Progenitor cell of endocrine pancreas (in vitro differentiated cells): Measurements from ENCODE around the gene PPP3CA. TPM values are rescaled to one million over a fixed set of nuclear protein-coding genes. Genes with fewer than 3 reads are reported as not detected.
"Not testable (repeated sequence)": the region's sequence is repeated elsewhere in the genome, so short reads cannot be mapped to it uniquely, and the experiment has no call there.

Experiments used
- DNase-seq: peaks from one replicate; pipeline ENCODE4 v3.0.0; 2021; ENCODE audit warnings: low spot score; ENCODE audit not compliant: unreplicated experiment
- H3K27ac Mint-ChIP-seq: 2 replicates; pipeline ENCODE4 v1.8.0; 2021; ENCODE audit warnings: mild to moderate bottlenecking, moderate library complexity, mixed read lengths
- H3K27me3 Mint-ChIP-seq: 2 replicates; pipeline ENCODE4 v1.8.0; 2021; ENCODE audit warnings: mixed read lengths
- H3K36me3 Mint-ChIP-seq: 2 replicates; pipeline ENCODE4 v1.8.0; 2022; ENCODE audit warnings: mixed read lengths; ENCODE audit not compliant: insufficient read depth
- H3K4me1 Mint-ChIP-seq: 2 replicates; pipeline ENCODE4 v1.8.0; 2021; ENCODE audit warnings: low read depth, mixed read lengths
- H3K4me3 Mint-ChIP-seq: 2 replicates; pipeline ENCODE4 v1.8.0; 2021; ENCODE audit warnings: low read depth, mild to moderate bottlenecking, moderate library complexity, mixed read lengths
- H3K9me3 Mint-ChIP-seq: 2 replicates; pipeline ENCODE4 v1.8.0; 2021; ENCODE audit warnings: low read depth, mixed read lengths
- total RNA-seq: library from RNA; stranded (reverse); gene quantifications from 2 replicates; pipeline ENCODE4 v1.2.1, GENCODE V29; 2021
- TF ChIP-seq, protein P1 (sequence below): fragments of 200-600 bp; sonication (generic); IDR thresholded peaks from one replicate; pipeline ENCODE4 v1.5.0; 2021; ENCODE audit warnings: antibody characterized with exemption, mild to moderate bottlenecking; ENCODE audit not compliant: unreplicated experiment

Gene PPP3CA
- total RNA-seq, 1 donor from 2014 or later = 22.5 TPM

DNA sequence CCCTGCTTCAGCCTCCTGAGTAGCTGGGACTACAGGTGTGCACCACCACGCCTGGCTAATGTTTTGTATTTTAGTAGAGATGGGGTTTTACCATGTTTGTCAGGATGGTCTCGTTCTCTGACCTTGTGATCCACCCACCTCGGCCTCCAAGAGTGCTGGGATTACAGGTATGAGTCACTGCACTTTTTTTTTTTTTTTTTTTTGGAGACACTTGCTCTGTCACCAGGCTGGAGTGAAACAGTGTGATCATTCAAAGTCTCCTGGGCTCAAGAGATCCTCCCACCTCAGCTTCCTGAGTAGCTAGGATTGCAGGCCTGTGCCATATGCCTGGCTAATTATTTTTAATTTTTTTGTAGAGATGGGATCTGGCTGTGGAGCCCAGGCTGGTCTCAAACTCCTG, 338.8 kb downstream of the PPP3CA start:
- TF ChIP-seq, protein P1, sequence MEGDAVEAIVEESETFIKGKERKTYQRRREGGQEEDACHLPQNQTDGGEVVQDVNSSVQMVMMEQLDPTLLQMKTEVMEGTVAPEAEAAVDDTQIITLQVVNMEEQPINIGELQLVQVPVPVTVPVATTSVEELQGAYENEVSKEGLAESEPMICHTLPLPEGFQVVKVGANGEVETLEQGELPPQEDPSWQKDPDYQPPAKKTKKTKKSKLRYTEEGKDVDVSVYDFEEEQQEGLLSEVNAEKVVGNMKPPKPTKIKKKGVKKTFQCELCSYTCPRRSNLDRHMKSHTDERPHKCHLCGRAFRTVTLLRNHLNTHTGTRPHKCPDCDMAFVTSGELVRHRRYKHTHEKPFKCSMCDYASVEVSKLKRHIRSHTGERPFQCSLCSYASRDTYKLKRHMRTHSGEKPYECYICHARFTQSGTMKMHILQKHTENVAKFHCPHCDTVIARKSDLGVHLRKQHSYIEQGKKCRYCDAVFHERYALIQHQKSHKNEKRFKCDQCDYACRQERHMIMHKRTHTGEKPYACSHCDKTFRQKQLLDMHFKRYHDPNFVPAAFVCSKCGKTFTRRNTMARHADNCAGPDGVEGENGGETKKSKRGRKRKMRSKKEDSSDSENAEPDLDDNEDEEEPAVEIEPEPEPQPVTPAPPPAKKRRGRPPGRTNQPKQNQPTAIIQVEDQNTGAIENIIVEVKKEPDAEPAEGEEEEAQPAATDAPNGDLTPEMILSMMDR = no peak
- no peaks in the 10 kb centered on the region for H3K27me3 Mint-ChIP-seq
- no peaks in the 10 kb centered on the region for H3K4me1 Mint-ChIP-seq
- no peaks in the 10 kb centered on the region for H3K9me3 Mint-ChIP-seq
- H3K27ac Mint-ChIP-seq = no peak overlapping the region
- no peak overlapping the region for H3K4me3 Mint-ChIP-seq
- H3K36me3 Mint-ChIP-seq = no peaks in the 10 kb centered on the region
- DNase-seq = no peak

DNA sequence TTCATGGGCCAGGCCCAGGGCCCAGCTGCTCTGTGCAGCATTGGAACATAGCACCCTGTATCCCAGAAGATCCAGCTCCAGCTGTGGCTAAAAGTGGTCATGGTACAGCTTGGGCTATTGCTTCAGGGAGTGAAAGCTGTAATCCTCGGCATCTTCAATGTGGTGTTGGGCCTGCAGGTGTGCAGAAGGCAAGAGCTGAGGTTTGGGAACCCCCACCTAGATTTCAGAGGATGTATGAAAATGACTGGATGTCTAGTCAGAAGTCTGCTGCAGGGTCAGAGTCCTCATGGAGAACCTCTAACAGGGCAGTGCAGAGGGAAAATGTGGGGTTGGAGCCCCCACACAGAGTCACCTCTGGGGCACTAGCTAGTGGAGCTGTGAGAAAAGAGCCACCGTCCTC, 341.7 kb downstream of the PPP3CA start:
- TF ChIP-seq, protein P1 = no peak
- Mint-ChIP-seq H3K27ac (no peak overlapping the region), H3K4me1 (no peaks in the 10 kb centered on the region), H3K4me3 (no peak overlapping the region), H3K9me3 (no peaks in the 10 kb centered on the region), H3K36me3 (no peaks in the 10 kb centered on the region), H3K27me3 (no peaks in the 10 kb centered on the region)
- DNase-seq = no peak

- Mint-ChIP-seq H3K4me3 (no peak overlapping the region), H3K4me1 (no peaks in the 10 kb centered on the region), H3K9me3 (peaks cover 6% of the 10 kb centered on the region), H3K27ac (no peak overlapping the region), H3K36me3 (no peaks in the 10 kb centered on the region), H3K27me3 (no peaks in the 10 kb centered on the region)
- DNase-seq = no peak
- TF ChIP-seq, protein P1 = no peak
These were observed 346.8 kb downstream of the PPP3CA start for GRCh38 chr4:101000496-101000895.

- Mint-ChIP-seq H3K36me3 (no peaks in the 10 kb centered on the region), H3K9me3 (peaks cover 6% of the 10 kb centered on the region), H3K4me1 (peaks cover 2% of the 10 kb centered on the region), H3K4me3 (no peak overlapping the region), H3K27me3 (no peaks in the 10 kb centered on the region), H3K27ac (no peak overlapping the region)
- DNase-seq = no peak
- TF ChIP-seq, protein P1 = no peak
These were observed 351.7 kb downstream of the PPP3CA start for GRCh38 chr4:100995671-100996070.

GRCh38 chr4:100995002-100995401, 352.3 kb downstream of the PPP3CA start:
- H3K27me3 Mint-ChIP-seq, H3K9me3 Mint-ChIP-seq, H3K27ac Mint-ChIP-seq, DNase-seq, H3K4me1 Mint-ChIP-seq, H3K4me3 Mint-ChIP-seq, H3K36me3 Mint-ChIP-seq: not testable (repeated sequence)

GRCh38 chr4:100991332-100992069, 355.8 kb downstream of the PPP3CA start:
- H3K4me3 Mint-ChIP-seq, H3K27me3 Mint-ChIP-seq, H3K4me1 Mint-ChIP-seq, DNase-seq, H3K9me3 Mint-ChIP-seq, H3K36me3 Mint-ChIP-seq: not testable (repeated sequence)
- H3K27ac Mint-ChIP-seq = peak overlapping the region; percentile 19
